PFSK-1 (cell line): ENCODE results near the gene WNT4.

ENCODE experiments used
- POLR2AphosphoS5 ChIP-seq: IDR thresholded peaks from 2 replicates; pipeline ENCODE4 v1.6.1; 2012; ENCODE audit warnings: low read depth, mild to moderate bottlenecking, control low read depth, low read length, moderate library complexity
- SIN3A ChIP-seq: IDR thresholded peaks from 2 replicates; pipeline ENCODE4 v1.6.1; 2012; ENCODE audit warnings: mild to moderate bottlenecking, low read length, moderate library complexity, borderline replicate concordance; ENCODE audit not compliant: insufficient read depth
- TF ChIP-seq, protein P1 (sequence below), 2 experiments: IDR thresholded peaks; 2 replicates each; pipeline versions ENCODE4 v1.6.1 to v1.8.0; 2011 to 2012; ENCODE audit warnings: low read depth in 2 of 2, low read length in 2 of 2, control low read depth in 1 of 2, inconsistent platforms in 1 of 2, mild to moderate bottlenecking in 1 of 2, moderate library complexity in 1 of 2; ENCODE audit not compliant: insufficient read depth in 1 of 2

DNA sequence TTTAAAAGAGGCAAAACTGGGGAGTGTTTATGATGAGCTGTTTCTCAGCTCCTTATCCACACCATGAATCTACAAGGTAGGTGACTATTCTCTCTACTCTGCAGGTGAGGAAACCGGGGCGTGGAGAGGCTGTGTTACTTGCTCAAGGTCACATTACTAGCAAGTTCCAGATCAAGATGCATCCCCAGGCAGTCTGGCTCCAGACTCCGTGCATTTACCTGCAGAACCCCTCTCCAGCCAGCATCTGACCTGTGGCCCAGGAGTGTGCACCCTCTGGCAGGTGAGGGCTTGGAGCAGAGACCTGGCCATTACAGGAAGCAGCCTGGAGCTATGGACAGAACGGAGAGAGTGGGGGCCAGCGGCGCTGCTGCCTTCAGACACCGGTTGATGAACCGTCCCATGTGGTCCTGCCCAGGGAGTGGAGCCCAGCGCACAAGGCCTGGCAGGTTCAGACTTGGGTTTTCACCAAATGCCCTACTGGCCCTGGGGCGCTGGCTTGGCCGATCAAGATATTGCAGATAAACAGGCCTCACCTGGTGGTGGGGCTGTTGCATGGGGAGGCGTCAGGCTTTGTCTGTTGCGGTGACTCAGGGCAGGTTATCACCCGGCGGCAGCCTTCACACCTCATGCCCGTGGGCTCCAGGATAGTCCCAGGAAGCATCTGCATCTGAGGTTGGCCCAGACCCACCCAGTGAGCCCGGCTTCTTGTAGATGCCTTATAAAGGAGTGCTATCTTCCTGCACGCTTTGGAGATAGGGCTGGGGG is 29.2 kb upstream of the WNT4 start:
- no peak for TF ChIP-seq POLR2AphosphoS5
- TF ChIP-seq, protein P1, sequence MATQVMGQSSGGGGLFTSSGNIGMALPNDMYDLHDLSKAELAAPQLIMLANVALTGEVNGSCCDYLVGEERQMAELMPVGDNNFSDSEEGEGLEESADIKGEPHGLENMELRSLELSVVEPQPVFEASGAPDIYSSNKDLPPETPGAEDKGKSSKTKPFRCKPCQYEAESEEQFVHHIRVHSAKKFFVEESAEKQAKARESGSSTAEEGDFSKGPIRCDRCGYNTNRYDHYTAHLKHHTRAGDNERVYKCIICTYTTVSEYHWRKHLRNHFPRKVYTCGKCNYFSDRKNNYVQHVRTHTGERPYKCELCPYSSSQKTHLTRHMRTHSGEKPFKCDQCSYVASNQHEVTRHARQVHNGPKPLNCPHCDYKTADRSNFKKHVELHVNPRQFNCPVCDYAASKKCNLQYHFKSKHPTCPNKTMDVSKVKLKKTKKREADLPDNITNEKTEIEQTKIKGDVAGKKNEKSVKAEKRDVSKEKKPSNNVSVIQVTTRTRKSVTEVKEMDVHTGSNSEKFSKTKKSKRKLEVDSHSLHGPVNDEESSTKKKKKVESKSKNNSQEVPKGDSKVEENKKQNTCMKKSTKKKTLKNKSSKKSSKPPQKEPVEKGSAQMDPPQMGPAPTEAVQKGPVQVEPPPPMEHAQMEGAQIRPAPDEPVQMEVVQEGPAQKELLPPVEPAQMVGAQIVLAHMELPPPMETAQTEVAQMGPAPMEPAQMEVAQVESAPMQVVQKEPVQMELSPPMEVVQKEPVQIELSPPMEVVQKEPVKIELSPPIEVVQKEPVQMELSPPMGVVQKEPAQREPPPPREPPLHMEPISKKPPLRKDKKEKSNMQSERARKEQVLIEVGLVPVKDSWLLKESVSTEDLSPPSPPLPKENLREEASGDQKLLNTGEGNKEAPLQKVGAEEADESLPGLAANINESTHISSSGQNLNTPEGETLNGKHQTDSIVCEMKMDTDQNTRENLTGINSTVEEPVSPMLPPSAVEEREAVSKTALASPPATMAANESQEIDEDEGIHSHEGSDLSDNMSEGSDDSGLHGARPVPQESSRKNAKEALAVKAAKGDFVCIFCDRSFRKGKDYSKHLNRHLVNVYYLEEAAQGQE (IDR thresholded peaks at IDR 0.05; ENCODE audit: insufficient read depth in 1 of 2, low read depth in 2 of 2, low read length in 2 of 2) = no peak
- no peak for TF ChIP-seq SIN3A
